ENCODE measurements around the gene PSD4.

The PSD4 gene

GRCh38 chr2:113228991-113229716 lies 55.4 kb downstream of the PSD4 start:
- TF ChIP-seq, protein P1, sequence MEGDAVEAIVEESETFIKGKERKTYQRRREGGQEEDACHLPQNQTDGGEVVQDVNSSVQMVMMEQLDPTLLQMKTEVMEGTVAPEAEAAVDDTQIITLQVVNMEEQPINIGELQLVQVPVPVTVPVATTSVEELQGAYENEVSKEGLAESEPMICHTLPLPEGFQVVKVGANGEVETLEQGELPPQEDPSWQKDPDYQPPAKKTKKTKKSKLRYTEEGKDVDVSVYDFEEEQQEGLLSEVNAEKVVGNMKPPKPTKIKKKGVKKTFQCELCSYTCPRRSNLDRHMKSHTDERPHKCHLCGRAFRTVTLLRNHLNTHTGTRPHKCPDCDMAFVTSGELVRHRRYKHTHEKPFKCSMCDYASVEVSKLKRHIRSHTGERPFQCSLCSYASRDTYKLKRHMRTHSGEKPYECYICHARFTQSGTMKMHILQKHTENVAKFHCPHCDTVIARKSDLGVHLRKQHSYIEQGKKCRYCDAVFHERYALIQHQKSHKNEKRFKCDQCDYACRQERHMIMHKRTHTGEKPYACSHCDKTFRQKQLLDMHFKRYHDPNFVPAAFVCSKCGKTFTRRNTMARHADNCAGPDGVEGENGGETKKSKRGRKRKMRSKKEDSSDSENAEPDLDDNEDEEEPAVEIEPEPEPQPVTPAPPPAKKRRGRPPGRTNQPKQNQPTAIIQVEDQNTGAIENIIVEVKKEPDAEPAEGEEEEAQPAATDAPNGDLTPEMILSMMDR (IDR thresholded peaks at IDR 0.05), result no peak
- Histone ChIP-seq H3K27me3 (no peaks in the 10 kb centered on the region), H3K4me3 (ENCODE audit: low read depth in 1 of 2, low read length in 1 of 2) (no peak overlapping the region), H3K27ac (no peak overlapping the region), H3K4me1 (ENCODE audit: control insufficient read depth in 1 of 2, insufficient read depth in 1 of 2, low read depth in 1 of 2, low read length in 1 of 2) (peaks cover 10 to 21% of the 10 kb centered on the region in 2 experiments), H3K9me3 (no peaks in the 10 kb centered on the region), H3K36me3 (no peaks in the 10 kb centered on the region)

- no peak overlapping the region for H3K27ac ChIP-seq
- no peak overlapping the region for H3K4me3 ChIP-seq (ENCODE audit: low read depth in 1 of 2, low read length in 1 of 2)
- no peaks in the 10 kb centered on the region for H3K27me3 ChIP-seq
- H3K4me1 ChIP-seq (ENCODE audit: control insufficient read depth in 1 of 2, insufficient read depth in 1 of 2, low read depth in 1 of 2, low read length in 1 of 2), result peaks cover 10 to 21% of the 10 kb centered on the region in 2 experiments
- H3K36me3 ChIP-seq, result no peaks in the 10 kb centered on the region
- TF ChIP-seq, protein P1 (IDR thresholded peaks at IDR 0.05), result no peak
- H3K9me3 ChIP-seq, result no peaks in the 10 kb centered on the region
These were observed 56.0 kb downstream of the PSD4 start for GRCh38 chr2:113229795-113230194.

DNA sequence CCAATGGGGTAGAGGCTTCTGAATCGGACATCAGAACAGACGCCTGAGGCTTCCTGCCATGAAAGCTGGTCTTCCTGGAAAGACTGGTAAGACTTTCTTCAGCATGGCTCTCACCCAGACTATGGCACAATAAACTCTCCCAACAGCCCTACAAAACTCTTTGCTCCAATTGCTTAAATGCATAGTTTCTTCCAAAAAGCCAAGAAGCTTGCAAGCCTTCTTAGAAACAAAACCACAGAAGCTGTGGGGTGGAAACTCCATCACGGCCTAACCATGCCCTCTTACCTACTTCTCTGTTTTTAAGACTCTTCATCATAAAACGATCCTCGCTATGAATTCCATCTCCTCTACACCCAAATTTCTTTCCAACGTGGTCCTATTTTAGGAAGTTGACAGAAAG lies 56.8 kb downstream of the PSD4 start:
- H3K4me1 ChIP-seq (ENCODE audit: control insufficient read depth in 1 of 2, insufficient read depth in 1 of 2, low read depth in 1 of 2, low read length in 1 of 2), result peaks cover 10 to 21% of the 10 kb centered on the region in 2 experiments
- TF ChIP-seq, protein P1 (IDR thresholded peaks at IDR 0.05), result no peak
- H3K27me3 ChIP-seq, result no peaks in the 10 kb centered on the region
- H3K4me3 ChIP-seq (ENCODE audit: low read depth in 1 of 2, low read length in 1 of 2), result no peak overlapping the region
- H3K27ac ChIP-seq, result no peak overlapping the region
- H3K36me3 ChIP-seq, result no peaks in the 10 kb centered on the region
- no peaks in the 10 kb centered on the region for H3K9me3 ChIP-seq

DNA sequence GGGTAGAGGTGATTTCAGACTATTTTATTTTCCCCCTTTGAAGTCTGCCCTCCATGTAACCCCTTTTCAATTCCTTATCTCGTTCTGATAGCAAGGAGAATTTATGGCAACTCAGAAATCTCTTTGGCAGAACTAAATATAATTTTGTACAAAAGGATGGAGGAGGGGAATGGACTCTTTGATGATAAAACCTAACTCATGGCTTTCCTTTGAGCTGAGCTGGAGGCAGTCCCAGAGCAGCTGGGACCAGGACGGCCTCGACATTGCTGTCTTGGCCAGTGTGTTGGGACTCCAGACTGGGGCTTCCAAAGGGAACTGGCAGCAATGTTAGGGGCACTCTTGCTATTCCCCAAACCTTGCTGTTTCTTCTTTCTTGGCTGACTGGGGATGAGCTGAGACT lies 57.3 kb downstream of the PSD4 start:
- H3K4me1 ChIP-seq (ENCODE audit: control insufficient read depth in 1 of 2, insufficient read depth in 1 of 2, low read depth in 1 of 2, low read length in 1 of 2), result peaks cover 10 to 21% of the 10 kb centered on the region in 2 experiments

GRCh38 chr2:113232123-113232522 lies 58.4 kb downstream of the PSD4 start:
- no peak overlapping the region for H3K4me3 ChIP-seq (ENCODE audit: low read depth in 1 of 2, low read length in 1 of 2)
- H3K27ac ChIP-seq, result no peak overlapping the region
- TF ChIP-seq, protein P1 (IDR thresholded peaks at IDR 0.05), result no peak
- no peaks in the 10 kb centered on the region for H3K9me3 ChIP-seq
- peaks cover 10 to 28% of the 10 kb centered on the region in 2 experiments for H3K4me1 ChIP-seq (ENCODE audit: control insufficient read depth in 1 of 2, insufficient read depth in 1 of 2, low read depth in 1 of 2, low read length in 1 of 2)
- no peaks in the 10 kb centered on the region for H3K36me3 ChIP-seq
- H3K27me3 ChIP-seq, result no peaks in the 10 kb centered on the region

More for the DNA sequence above, 57.3 kb downstream of the PSD4 start:
- no peak overlapping the region for H3K4me3 ChIP-seq (ENCODE audit: low read depth in 1 of 2, low read length in 1 of 2)
- H3K27me3 ChIP-seq, result no peaks in the 10 kb centered on the region
- H3K9me3 ChIP-seq, result no peaks in the 10 kb centered on the region
- H3K27ac ChIP-seq, result no peak overlapping the region
- TF ChIP-seq, protein P1 (IDR thresholded peaks at IDR 0.05), result no peak
- H3K36me3 ChIP-seq, result no peaks in the 10 kb centered on the region
